SK-N-MC (cell line): ENCODE data around the gene RCBTB2.

ENCODE experiments used
- DNase-seq: peaks from one replicate; pipeline ENCODE4 v3.0.0-alpha.2; 2011; ENCODE audit warnings: low read depth, low spot score
- H3K27ac ChIP-seq: fragments of 200-600 bp; sonication (generic); 2 replicates; pipeline ENCODE4 v1.5.1; 2016; ENCODE audit warnings: mixed run types
- H3K36me3 ChIP-seq: fragments of 200-600 bp; sonication (generic); 2 replicates; pipeline ENCODE4 v1.6.1; 2017; ENCODE audit warnings: antibody characterized with exemption, low read length, mixed read lengths; ENCODE audit not compliant: insufficient read depth
- H3K4me3 ChIP-seq: fragments of 200-600 bp; sonication (generic); 2 replicates; pipeline ENCODE4 v1.5.1; 2016
- H3K9ac ChIP-seq: fragments of 200-600 bp; sonication (generic); 2 replicates; pipeline ENCODE4 v1.8.0; 2017; ENCODE audit warnings: mixed run types, mixed read lengths; ENCODE audit not compliant: insufficient read length
- H3K9me3 ChIP-seq: fragments of 200-600 bp; sonication (generic); 2 replicates; pipeline ENCODE4 v1.6.1; 2017; ENCODE audit warnings: low read depth, mild to moderate bottlenecking, antibody characterized with exemption, low read length, moderate library complexity, mixed read lengths
- EZH2 ChIP-seq: fragments of 200-600 bp; sonication (generic); IDR thresholded peaks from one replicate; pipeline ENCODE4 v1.6.1; 2017; ENCODE audit warnings: antibody characterized with exemption
- FOXP2 ChIP-seq: optimal IDR thresholded peaks from 2 replicates; pipeline ENCODE3; 2011; ENCODE audit warnings: mild to moderate bottlenecking, moderate library complexity; ENCODE audit not compliant: insufficient read depth; ENCODE audit errors: extremely low read length, control extremely low read depth
- POLR2AphosphoS5 ChIP-seq: IDR thresholded peaks from 2 replicates; pipeline ENCODE4 v1.6.1; 2012; ENCODE audit warnings: mild to moderate bottlenecking, low read depth, low read length, borderline replicate concordance

RCBTB2 gene

GRCh38 chr13:48526286-48526685, 6.6 kb downstream of the RCBTB2 start:
- no peak for DNase-seq
- Histone ChIP-seq H3K27ac (no peak overlapping the region), H3K9ac (no peak overlapping the region), H3K4me3 (no peak overlapping the region), H3K36me3 (no peaks in the 10 kb centered on the region), H3K9me3 (no peaks in the 10 kb centered on the region)
- TF ChIP-seq FOXP2 (no peak), EZH2 (no peak), POLR2AphosphoS5 (no peak)

GRCh38 chr13:48518083-48518482, 14.8 kb downstream of the RCBTB2 start:
- TF ChIP-seq POLR2AphosphoS5, result no peak
- no peak for TF ChIP-seq FOXP2
- TF ChIP-seq EZH2, result no peak
- H3K9ac ChIP-seq, result no peak overlapping the region
- no peaks in the 10 kb centered on the region for H3K36me3 ChIP-seq
- no peaks in the 10 kb centered on the region for H3K9me3 ChIP-seq
- no peak for DNase-seq
- H3K4me3 ChIP-seq, result no peak overlapping the region
- no peak overlapping the region for H3K27ac ChIP-seq

- DNase-seq, result no peak
- no peak overlapping the region for H3K9ac ChIP-seq
- no peaks in the 10 kb centered on the region for H3K36me3 ChIP-seq
- H3K4me3 ChIP-seq, result no peak overlapping the region
- TF ChIP-seq POLR2AphosphoS5 (no peak), EZH2 (no peak), FOXP2 (no peak)
- H3K9me3 ChIP-seq, result no peaks in the 10 kb centered on the region
- H3K27ac ChIP-seq, result no peak overlapping the region
These were observed 17.1 kb downstream of the RCBTB2 start for GRCh38 chr13:48515732-48516131.

GRCh38 chr13:48514793-48515192, 18.1 kb downstream of the RCBTB2 start:
- Histone ChIP-seq H3K36me3 (no peaks in the 10 kb centered on the region), H3K27ac (no peak overlapping the region), H3K9ac (no peak overlapping the region)

GRCh38 chr13:48511621-48512230, 21.2 kb downstream of the RCBTB2 start:
- H3K9me3 ChIP-seq, result no peaks in the 10 kb centered on the region
- no peak for DNase-seq
- TF ChIP-seq EZH2 (no peak), POLR2AphosphoS5 (no peak), FOXP2 (no peak)
- H3K27ac ChIP-seq, result no peak overlapping the region
- H3K36me3 ChIP-seq, result no peaks in the 10 kb centered on the region
- no peak overlapping the region for H3K9ac ChIP-seq
- H3K4me3 ChIP-seq, result no peak overlapping the region

More at GRCh38 chr13:48514793-48515192, 18.1 kb downstream of the RCBTB2 start:
- Histone ChIP-seq H3K4me3 (no peak overlapping the region), H3K9me3 (no peaks in the 10 kb centered on the region)
- TF ChIP-seq EZH2 (no peak), POLR2AphosphoS5 (no peak), FOXP2 (no peak)
- no peak for DNase-seq

GRCh38 chr13:48510698-48511097, 22.2 kb downstream of the RCBTB2 start:
- Histone ChIP-seq H3K27ac (no peak overlapping the region), H3K9ac (no peak overlapping the region)
- TF ChIP-seq FOXP2 (no peak), EZH2 (no peak), POLR2AphosphoS5 (no peak)

GRCh38 chr13:48508011-48508410, 24.9 kb downstream of the RCBTB2 start:
- Histone ChIP-seq H3K4me3 (no peak overlapping the region), H3K9ac (no peak overlapping the region), H3K36me3 (no peaks in the 10 kb centered on the region), H3K9me3 (no peaks in the 10 kb centered on the region), H3K27ac (no peak overlapping the region)
- no peak for TF ChIP-seq FOXP2
- no peak for DNase-seq

More at GRCh38 chr13:48510698-48511097, 22.2 kb downstream of the RCBTB2 start:
- Histone ChIP-seq H3K4me3 (no peak overlapping the region), H3K36me3 (no peaks in the 10 kb centered on the region), H3K9me3 (no peaks in the 10 kb centered on the region)
- no peak for DNase-seq

GRCh38 chr13:48507021-48507420, 25.9 kb downstream of the RCBTB2 start:
- no peak overlapping the region for H3K27ac ChIP-seq
- no peak overlapping the region for H3K9ac ChIP-seq
- DNase-seq, result no peak
- H3K9me3 ChIP-seq, result no peaks in the 10 kb centered on the region
- no peak overlapping the region for H3K4me3 ChIP-seq
- TF ChIP-seq EZH2 (no peak), FOXP2 (no peak), POLR2AphosphoS5 (no peak)
- H3K36me3 ChIP-seq, result no peaks in the 10 kb centered on the region

GRCh38 chr13:48506092-48506701, 26.7 kb downstream of the RCBTB2 start:
- Histone ChIP-seq H3K4me3 (no peak overlapping the region), H3K9ac (no peak overlapping the region), H3K9me3 (no peaks in the 10 kb centered on the region), H3K27ac (no peak overlapping the region), H3K36me3 (no peaks in the 10 kb centered on the region)
- no peak for DNase-seq
- TF ChIP-seq FOXP2 (no peak), EZH2 (no peak), POLR2AphosphoS5 (no peak)
